Endometrial microvascular endothelial cells (primary cell): ENCODE data around the gene UST. TPM values are rescaled to one million over a fixed set of nuclear protein-coding genes. Genes with fewer than 3 reads are reported as not detected.

Experiments used
- in situ Hi-C: cut with HindIII; loops from 2 replicates; pipeline ENCODE4 v1.10.0; 2017; ENCODE audit warnings: low sequenced_read_pairs, low pct_unique_long_range_greater_than_20kb; ENCODE audit errors: inconsistent ontology term
- total RNA-seq: library from RNA; depleted of rRNA; stranded (reverse); fragments of >200 nt; gene quantifications from one replicate; pipeline ENCODE4 v1.2.3, GENCODE V29; 2015; ENCODE audit errors: inconsistent ontology term

UST gene
- total RNA-seq, 1 donor from 2014 or later, result 0.09 TPM

DNA sequence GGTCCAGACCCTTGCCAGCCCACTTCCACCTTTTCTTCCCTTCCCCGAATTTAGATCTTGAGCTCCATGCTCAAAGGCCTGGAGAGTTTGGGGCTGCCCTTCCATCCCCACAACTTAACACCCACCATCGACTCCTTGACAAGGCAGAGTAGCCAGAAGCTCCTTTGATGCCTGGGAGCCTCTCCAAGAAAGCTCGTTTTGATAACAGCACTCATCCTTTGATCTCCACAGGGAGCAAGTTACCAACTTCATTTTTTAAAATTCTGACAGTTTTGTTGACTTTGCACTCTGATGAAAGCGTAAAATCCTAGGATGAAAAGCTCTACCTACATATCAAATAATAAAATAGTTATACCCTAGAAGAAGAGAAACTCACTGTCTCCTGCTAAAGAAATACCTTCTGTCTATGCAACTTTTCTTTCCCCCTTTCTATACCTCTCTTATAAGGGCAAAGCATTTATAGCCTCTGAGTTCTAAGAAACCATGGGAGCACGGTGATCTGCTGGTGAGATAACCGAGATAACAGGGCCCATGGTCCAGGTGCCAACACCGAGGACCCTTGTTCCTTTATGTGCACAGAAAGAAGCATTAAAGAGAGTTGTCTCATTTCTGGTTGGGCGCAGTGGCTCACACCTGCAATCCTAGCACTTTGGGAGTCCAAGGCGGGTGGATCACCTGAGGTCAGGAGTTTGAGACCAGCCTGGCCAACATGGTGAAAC, 134.9 kb downstream of the UST start:
- in situ Hi-C loops, result no loop called here

DNA sequence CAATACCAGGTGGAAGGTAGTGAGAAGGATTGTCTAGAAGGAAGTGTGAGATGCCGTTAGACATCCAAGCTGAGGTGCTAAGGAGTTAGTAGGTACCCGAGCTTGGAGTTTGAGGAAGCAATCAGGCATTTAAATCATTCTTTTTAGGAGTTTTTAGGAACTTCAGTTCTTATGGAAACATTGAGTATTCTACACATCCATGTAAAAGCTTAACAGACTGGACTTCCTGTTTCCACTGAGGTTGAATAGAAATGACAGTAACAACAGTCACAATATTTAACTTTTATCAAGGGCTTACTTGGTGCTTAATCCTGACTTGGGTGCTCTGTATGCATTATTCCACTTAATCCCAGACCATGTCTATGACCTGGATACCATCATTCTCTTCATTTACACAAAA, 136.4 kb downstream of the UST start:
- in situ Hi-C loops, result no loop called here

DNA sequence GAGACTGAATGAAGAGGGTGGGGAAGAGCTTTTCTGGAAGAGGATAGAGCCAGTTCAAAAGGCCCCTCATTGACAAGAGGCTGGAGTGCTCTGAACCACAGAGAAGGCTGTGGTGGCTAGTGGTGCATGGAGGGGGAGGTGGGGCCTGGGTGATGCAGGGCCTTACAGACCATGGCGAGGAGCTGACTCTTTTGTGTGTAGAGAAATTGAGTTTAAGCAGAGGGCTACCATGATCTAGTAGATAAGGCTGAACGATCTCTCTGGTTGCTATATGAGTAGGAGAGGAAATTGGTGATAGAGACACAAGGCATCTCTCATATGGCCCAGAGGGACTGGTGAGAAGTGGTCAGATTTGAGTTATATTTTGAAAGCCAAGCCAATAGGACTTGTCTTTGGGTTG, 137.6 kb downstream of the UST start:
- in situ Hi-C loops, result no loop called here

DNA sequence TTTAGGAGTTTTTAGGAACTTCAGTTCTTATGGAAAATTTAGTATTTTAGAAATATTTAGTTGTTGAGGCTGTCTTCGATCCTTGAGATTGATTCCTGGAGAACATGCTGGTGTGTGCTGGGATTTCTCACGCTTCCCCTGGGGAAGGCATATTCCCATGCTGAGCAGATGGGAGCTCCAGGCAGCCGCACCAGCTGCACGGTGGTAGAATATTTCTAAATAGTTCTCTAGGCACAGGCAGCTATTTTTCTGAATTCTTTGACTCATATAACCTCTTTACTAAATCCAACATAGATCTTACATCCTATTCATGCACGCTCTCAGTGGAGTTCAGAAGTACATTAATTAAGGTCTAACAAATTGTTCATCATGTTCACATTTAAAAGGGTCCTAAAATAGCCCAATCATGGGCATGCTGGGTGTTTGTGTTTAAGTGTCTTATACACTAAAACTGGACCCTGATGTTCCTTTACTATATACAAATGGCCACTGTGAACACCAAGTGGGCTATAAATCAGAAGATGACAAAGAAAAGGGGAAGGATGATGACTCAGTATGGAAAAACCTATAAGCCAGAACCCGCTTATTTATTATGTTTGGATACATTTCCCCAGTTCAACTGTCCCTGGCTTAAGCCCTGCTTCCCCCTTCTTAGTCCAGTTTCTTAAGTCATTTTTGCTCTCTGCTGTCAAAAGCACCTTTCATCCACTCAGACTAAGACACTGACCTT, 138.5 kb downstream of the UST start:
- in situ Hi-C loops, result no loop called here

DNA sequence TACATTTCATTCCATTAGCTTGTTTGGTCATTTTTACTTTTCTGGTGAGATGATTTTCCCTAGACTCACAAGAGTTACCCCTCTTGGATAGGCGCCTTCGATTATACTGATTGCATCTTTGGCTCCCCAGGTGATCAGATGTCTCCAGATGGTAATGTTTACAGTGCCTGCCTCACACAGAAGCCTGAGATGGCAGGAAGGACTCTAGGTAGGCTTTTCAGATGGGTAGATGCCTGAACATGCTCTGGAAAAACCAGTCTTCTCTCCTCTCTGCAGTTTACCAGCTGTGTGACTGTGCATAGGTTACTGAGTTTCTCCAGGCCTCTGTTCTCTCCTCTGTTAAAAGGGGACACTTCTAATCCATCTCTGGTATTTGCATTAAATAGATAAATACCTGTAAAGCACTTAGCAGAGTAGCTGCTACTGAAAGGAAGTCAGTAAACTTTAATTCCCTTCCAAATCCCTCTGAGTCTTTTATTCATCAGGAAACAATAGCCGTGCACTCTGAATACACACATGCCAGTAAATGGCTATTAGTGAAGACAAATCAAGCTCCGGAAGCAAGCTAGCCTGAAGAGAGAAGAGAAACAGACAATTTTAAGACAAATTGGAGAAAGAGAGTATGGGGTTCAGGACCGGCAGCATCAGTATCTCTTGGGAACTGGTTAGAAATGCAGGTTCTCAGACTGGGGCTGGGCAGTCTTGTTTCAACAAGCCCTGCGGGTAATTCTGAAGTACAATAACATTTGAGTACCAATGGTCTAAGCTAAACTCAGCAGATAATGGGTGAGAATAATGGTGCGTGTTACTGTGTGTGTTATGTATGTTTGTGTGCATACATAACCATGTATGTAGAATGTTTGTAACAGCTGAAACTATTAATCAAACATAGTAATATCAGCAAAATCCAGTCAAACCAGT, 139.4 kb downstream of the UST start:
- in situ Hi-C loops, result no loop called here

DNA sequence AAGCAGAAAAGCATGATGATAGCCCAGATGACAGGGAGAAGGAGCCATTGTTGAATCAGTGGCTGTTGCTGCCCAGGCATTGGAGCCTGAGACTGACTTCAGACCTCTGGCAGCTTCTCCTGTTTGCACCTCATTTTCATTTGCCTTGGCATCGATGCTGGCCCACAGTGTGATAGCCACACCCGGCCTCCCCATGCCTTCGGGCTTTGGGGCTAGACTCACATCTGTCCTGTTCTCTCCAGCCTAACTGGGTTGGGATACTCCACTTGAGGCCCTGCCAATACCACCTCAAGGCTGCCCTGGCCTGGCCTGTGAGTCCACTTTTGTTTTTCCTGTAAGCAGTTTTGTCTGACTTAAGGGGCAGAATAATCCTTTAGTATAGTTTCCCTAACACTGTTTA, 140.4 kb downstream of the UST start:
- in situ Hi-C loops, result no loop called here

DNA sequence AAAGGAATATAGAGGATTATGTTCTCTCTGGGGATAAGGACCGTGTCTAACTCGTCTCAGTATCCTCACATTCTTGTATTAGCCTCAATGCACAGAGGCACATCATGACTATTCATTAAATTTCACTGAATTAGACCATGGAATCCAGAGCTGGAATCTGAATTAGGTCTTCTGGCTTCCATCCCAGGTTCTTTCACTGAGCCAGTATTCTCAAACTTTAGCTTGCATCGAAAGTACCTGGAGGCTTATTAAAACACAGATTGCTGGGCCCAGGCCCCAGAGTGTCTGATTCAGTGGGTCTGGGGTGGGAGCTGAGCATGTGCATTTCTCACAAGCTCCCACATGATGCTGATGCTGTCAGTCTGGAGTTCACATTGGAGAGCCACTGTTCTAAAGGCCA, 142.0 kb downstream of the UST start:
- in situ Hi-C loops, result no loop called here

DNA sequence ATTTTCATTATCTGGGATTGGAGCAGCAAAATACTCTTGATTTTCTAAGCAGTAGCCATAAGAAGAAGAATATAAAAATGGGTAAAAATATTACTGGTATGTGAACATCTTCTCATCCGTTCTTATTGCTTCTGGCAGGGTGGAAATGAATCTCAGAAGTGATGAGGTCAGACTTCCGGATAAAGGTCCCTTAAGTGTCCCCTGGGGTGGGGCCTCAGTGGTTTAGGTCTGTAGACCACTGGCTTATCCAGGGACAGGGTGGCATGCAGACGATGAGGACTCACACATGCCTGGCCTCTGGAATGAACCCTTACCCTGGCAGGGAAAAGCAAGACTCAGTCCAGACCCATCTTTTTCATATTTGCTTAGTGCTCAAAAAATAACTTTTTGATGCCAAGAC, 143.3 kb downstream of the UST start:
- in situ Hi-C loops, result no loop called here

DNA sequence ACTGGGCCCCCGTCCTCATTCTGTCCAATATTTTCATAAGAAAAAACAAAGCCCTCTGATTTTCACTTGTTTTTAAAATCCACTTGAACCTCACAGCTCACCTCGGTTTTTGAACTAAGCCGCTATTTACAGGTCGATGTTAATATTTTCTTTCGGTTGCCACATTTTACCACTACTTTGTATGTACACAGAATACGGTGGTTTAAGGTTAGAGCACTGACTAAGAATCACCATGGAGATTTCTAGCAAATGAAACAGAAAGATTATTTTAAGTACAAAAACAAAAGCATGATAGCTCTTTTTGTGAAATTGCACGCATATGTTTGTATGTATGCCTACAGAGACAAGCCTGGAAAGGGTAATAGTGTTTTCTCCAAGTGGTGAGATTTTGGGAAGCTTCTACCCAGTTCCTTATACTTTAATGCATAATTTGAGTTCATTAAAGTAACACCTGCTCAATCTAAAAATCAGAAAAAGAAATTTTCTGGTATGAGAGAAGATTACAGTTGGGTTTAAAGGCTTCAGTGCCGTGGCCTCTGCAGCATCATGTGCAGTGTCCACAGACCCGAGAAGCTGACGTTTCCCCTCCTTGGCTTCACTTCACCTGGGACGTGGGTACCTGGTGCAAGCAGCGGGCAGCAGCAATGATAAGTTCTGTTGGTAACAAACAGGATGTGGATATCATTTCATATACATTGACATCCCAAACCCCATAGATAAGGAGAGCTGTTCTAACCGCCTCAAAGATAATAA, 144.0 kb downstream of the UST start:
- in situ Hi-C loops, result no loop called here

DNA sequence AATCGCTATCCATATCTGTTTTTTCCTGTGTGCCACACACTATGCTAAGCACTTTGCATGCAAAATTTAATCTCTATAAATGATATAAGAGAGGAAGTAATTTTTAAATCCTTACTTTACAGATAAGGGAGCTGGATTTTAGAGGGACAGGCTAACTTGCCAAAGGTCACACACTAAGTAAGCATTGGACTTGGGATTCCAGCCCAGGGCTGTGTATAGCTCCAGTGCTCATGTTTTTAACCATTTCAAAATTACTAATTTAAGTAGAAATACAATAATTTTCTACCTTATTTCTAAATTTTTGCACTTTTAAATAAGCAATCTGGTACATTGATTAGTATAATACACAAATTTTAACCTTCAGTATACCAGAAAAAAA, 144.6 kb downstream of the UST start:
- in situ Hi-C loops, result no loop called here

DNA sequence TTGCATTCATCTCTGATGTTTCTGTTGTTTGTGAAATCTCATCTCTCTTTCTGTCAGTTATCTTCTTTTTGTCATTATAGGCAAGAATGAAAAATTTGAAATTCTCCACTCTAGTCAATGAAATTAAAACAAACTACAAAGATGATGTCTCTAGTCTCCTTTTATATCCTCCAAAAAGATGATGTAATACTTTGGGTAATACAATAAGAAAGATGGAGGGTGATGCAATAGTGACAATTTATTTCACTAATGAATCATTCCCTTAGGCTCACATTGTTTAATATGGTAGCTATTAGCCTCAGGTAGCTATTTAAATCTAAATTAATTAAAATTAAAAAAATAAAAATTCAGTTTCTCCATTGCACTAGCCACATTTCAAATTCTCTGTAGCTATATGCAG, 145.4 kb downstream of the UST start:
- in situ Hi-C loops, result no loop called here

DNA sequence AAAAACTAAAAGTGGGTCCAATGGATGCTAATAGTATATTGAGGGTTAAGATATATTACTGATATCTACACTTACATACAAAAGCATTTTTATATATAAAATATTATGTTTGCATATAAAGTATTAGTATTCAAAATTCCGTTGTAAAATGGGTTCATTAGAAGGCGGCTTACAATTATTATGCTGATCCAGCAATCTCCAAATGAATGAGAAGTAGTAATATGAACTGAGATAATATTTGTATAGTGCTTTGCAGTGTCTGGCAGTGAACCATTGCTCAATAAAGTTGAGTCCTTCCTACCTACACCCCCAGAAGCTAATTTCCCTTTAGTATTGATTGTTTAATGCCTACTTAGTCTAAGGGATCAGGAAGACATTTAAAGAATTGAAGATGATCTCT, 146.2 kb downstream of the UST start:
- in situ Hi-C loops, result no loop called here

DNA sequence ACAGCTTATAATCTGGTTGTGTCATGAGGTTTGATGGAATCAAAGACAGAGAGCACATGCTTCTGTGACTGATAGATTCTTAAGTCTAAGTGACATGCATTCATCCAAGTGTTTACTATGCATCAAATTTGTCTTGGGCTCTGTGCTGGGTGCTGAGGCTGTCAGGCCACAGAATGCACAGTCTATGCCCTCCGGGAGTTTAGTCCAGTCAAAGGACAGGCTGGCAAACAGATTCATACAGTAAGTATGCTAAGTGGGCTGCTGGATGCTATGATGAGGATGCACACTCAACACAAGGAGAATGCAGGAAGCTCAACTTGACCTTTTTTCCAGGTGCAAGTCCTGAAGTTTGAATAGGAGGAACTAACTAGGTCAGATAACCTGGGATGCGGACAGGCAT, 146.7 kb downstream of the UST start:
- in situ Hi-C loops, result no loop called here

DNA sequence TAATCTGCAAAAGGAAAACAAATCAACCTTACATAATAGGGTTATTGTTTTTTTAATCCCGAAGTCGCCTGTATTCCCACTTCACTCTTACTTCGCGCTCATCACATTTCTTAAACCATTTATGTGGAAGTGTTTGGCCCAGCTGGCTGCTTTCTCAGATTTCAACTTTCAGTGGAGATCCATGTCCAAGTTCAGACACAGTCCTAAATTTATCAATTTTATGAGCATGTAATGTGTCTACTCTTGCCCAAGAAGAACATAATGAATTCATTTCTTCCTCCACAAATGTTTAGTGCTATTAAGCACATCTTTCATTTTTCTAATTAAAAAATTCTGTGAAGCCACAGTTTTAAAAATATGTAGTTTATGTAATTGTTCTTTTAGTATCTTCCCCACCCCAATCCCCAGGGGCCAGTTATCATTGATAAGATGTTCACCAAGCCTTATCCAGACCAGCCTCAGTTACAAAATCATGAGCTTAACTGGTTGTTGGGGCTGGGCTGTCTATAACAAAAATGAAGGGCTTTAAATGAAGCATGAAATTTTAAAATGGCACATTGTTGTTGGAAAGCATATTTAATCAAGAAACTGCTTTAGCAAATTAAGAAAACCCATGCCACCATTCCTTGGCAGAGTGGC, 151.7 kb downstream of the UST start:
- in situ Hi-C loops, result no loop called here

DNA sequence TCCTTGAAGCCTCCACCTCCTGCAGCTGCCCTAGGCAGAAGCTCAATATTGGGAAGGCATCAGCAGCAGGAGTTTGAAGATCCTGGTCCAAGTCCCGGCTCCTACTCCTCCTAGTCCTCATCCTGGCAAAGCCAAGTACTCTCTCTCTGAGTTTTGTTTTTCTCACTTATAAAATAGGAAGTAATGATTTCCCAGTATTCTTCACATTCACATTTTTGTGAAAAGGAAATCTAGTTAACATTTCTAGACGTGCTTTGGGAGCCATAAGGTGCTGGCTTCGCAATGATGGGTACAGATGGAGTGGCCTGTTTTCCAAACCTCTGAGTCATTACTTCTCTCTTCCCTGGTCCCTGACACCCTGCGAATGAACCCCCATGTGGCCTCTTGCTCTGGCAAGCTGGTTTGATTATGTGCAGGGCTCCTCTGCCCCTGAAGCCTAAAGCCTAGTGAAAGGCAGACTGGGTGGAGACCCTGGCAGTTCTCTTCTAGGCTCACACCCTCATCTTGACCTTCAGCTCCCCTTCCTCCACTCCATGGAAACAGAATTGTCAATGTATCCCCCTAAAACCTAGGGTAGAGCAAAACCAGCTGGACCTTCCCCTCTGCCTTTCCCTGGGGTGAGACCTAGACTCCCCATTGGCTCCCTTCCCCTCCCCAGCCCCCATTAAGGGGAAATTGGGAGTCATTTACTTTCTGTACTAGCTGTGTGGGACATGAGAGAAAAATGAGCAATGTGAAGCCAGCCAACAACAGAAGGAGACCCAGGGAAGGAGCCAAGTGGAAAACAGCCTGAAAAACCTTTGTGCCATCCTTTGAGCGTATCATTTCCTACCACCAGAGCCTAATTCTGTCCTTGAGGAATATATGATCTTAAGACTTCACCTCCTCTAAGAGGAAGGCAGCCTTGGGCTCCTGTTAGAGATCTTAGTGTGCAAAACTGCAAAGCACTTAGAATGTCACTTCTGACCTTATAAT, 158.4 kb downstream of the UST start:
- in situ Hi-C loops, result no loop called here

DNA sequence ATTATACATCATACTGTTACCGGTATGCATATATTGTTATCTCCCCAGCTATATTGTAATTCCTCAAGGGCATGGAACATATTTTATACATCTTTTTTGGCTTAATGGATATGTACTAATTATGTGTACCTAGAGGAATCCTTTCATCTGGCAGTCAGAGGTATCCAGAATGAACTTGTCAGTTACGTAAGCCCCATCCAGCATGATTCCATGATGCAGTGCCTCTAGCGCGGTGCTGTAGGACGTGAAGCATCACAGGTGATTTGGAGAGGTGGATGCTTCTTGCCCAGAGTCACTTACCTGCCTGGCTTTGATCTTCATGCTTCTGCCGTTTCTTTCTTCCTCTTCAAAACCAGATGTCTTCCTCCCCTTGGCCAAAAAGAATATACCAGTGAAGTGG, 159.1 kb downstream of the UST start:
- in situ Hi-C loops, result no loop called here

DNA sequence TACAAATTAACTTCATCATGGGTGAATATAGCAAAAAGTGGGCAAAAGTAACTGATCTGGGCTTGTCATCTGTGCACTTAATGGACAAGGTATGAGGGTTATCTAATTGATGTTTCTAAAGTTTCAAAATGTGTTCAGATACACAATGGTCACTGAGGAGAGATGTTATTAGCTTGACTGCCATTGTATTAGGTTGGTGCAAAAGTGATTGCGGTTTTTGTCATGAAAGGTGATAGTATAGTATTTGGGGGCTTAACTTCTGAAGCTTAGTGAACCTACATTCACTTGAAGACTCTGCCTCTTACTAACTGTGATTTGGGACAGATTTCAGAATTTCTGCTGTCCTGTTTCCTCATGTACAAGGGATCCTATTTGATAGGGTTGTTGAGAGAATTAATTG, 159.6 kb downstream of the UST start:
- in situ Hi-C loops, result no loop called here

DNA sequence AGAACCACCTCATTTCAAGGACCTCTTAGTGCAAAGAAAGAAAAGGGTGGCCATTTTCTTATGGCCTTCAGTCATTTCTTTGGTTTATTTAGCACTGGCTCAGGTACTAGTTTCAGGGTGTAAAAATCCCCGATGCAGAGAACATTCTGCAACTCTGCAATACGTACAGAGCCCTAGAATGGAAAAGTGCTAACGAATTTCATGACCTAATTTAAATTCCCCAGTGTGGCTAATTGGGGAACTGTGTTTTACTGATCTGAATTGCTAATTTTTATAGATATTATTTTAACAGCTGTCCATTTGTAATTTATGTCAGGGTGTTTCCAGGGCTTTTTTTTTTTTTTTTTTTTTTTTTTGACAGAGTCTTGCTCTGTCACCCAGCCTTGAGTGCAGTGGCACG, 160.7 kb downstream of the UST start:
- in situ Hi-C loops, result no loop called here
